HG02763 (cell line): ENCODE results near the gene C4A.
"Not testable (repeated sequence)": the region's sequence is repeated elsewhere in the genome, so short reads cannot be mapped to it uniquely, and the experiment has no call there.

Source experiments
- ATAC-seq: cut with Tn5 transposase; IDR thresholded peaks from one replicate; pipeline ENCODE4 v1.9.1; 2021; ENCODE audit warnings: mild to moderate bottlenecking, moderate library complexity; ENCODE audit not compliant: unreplicated experiment

Gene C4A

DNA sequence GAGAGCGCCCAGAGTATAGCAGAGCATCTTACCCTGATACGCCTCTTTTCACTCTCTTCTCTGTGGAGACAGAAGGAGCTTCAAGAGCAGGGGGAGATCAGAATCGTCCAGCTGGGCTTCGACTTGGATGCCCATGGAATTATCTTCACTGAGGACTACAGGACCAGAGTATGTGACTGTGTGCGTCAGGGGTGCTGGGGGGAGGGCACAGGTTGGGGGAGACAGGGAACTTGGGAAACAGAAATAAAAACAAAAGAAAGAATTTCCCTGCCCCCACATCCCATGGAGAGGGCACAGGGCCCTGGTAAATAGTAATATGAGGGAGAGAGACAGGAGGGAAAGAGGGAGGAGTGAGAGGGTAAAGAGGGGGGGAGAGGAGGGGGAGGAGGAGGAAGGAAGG is 3.0 kb upstream of the C4A start:
- no peak for ATAC-seq

DNA sequence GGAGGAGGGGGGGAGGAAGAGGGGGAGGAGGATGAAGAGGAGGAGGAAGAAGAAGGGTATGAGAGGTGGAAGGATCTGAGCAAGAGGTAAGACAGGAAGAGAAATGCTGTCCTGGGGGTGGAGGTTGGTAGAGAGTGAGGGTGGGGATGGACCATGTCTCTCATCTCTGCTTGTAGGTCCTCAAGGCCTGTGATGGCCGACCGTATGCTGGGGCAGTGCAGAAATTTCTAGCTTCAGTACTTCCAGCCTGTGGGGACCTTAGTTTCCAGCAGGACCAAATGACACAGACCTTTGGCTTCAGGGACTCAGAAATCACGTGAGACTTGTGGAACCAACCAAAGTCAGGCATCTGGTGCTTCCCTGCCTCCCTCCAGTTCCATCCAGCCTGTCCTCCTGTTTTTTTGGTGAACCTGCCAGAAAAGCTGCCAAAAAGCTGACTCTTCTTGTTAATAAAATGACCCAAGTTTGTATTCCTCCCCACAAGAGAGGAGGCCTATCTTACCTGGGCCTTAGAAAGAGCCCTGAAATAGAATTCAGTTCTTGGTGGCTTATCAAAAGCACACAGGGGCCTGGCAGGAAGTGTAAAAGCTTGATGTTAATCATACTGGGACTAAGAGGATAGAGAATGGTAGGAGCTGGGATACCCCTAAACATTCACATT is 2.5 kb upstream of the C4A start:
- ATAC-seq: no peak

- ATAC-seq: not testable (repeated sequence)
Observed at GRCh38 chr6:31980195-31980876, 1.5 kb upstream of the C4A start.

GRCh38 chr6:31980998-31981397 is 859 bp upstream of the C4A start:
- ATAC-seq: not testable (repeated sequence)

DNA sequence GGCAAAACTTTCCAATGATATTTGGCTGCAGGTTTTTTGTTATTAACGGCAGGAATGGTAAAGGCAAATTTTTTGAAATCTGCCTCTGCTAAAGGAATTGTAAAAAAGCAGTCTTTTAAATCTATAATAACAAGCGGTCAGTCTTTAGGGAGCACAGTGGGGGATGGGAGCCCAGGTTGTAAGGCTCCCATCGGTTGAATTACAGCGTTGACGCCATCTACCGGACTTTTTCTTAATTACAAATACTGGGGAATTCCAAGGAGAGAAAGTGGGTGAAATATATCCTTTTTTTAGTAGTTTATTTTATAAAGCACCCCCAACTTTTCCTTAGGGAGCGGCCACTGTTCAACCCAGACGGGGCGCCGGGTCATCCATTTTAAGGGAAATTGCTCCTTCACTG is 7.5 kb downstream of the C4A start:
- not testable (repeated sequence) for ATAC-seq

DNA sequence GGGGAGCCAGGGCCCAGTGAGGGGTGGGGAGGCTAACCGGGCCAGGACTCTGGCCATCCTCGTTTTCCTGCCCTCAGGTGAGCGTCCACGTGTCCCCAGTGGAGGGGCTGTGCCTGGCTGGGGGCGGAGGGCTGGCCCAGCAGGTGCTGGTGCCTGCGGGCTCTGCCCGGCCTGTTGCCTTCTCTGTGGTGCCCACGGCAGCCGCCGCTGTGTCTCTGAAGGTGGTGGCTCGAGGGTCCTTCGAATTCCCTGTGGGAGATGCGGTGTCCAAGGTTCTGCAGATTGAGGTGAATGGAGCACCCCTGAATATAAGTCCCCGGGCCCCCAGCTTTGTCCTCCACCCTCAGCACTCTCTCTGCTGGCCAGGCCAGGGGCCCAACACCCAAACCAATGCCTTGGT is 12.6 kb downstream of the C4A start:
- not testable (repeated sequence) for ATAC-seq

DNA sequence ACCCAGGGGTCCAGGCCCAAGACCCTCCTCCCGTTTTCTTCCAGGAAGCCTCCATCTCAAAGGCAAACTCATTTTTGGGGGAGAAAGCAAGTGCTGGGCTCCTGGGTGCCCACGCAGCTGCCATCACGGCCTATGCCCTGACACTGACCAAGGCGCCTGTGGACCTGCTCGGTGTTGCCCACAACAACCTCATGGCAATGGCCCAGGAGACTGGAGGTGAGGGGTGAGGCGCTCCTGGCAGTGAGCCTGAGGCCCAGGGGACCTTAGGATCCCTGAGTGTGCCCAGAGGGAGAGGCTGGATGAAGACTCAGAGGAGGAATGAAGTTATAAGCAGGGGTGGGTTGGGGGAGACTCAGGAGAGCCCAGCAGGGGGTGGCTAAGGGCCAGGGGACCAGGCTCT is 14.5 kb downstream of the C4A start:
- ATAC-seq: not testable (repeated sequence)

- ATAC-seq: not testable (repeated sequence)
Observed at GRCh38 chr6:32002546-32003268, 20.9 kb downstream of the C4A start.

GRCh38 chr6:32003301-32003700 is 21.4 kb downstream of the C4A start:
- not testable (repeated sequence) for ATAC-seq

DNA sequence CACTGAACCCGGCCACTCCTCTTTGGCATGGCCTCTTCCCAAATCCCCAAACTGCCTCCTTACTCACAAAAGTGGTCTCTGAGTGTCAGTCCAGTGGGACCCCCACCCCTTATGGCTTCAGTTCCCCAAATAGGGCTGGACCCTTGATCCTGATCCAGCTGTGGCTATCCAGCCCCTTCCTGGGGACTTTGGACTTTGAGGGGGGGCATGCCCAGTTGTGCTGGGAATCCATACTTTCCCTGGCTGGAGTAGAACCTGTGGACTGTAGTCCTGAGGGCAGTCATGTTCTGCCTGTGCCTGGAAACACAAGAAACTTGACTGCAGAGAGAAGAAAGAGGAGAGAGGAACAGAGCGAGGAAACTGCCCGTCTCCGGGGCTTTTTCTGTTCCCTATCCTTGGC is 22.5 kb downstream of the C4A start:
- not testable (repeated sequence) for ATAC-seq

GRCh38 chr6:32004864-32005537 is 23.1 kb downstream of the C4A start:
- ATAC-seq: not testable (repeated sequence)

GRCh38 chr6:32005538-32005880 is 23.7 kb downstream of the C4A start:
- ATAC-seq: not testable (repeated sequence)

- not testable (repeated sequence) for ATAC-seq
Observed at GRCh38 chr6:32005991-32006529, 24.2 kb downstream of the C4A start.

GRCh38 chr6:32007086-32007485 is 25.2 kb downstream of the C4A start:
- ATAC-seq: not testable (repeated sequence)

GRCh38 chr6:32008037-32008436 is 26.2 kb downstream of the C4A start:
- ATAC-seq: not testable (repeated sequence)

- not testable (repeated sequence) for ATAC-seq
Observed at GRCh38 chr6:32008616-32009015, 26.8 kb downstream of the C4A start.

GRCh38 chr6:32009537-32009936 is 27.7 kb downstream of the C4A start:
- ATAC-seq: not testable (repeated sequence)

- not testable (repeated sequence) for ATAC-seq
Observed at GRCh38 chr6:32010856-32011530, 29.1 kb downstream of the C4A start.

DNA sequence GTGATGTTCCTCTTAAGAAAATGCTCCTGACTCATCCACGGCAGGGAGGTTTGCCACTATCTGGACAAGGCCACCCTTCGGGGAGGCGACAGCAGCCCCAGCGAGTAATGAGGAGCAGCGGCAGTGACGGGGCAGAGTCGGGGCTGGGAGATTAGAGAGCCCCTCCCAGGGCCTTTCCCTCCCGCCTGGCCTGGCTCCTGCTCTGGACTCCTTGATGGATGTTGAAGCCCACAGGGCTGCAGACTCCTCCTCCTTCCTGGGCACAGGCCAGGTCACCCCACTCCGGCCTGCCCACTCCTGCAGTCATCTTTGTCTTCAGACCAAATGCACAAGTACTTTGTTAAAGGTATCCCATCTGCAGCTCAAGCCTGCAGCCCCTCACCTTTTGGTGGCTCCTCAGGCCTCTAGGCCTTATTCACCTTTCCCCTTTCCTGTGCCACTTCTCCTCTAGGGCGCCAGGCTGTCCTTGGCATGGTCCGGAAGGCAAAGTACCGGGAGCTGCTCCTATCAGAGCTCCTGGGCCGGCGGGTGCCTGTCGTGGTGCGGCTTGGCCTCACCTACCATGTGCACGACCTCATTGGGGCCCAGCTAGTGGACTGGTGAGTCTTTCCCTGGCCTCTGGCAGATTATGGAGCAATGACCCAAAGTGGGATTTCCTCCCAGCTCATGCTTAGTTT is 31.2 kb downstream of the C4A start:
- ATAC-seq: not testable (repeated sequence)

GRCh38 chr6:32013738-32014137 is 31.9 kb downstream of the C4A start:
- ATAC-seq: not testable (repeated sequence)
